ENCODE measurements around the gene NOXA1. TPM values are rescaled to one million over a fixed set of nuclear protein-coding genes. Genes with fewer than 3 reads are reported as not detected.
A peak's percentile ranks its signal among the peaks of the same experiment; 100 is the strongest.

Gene NOXA1
- polyA plus RNA-seq, 3 donors, result 1.3 to 9.4 (median 1.6) TPM

DNA sequence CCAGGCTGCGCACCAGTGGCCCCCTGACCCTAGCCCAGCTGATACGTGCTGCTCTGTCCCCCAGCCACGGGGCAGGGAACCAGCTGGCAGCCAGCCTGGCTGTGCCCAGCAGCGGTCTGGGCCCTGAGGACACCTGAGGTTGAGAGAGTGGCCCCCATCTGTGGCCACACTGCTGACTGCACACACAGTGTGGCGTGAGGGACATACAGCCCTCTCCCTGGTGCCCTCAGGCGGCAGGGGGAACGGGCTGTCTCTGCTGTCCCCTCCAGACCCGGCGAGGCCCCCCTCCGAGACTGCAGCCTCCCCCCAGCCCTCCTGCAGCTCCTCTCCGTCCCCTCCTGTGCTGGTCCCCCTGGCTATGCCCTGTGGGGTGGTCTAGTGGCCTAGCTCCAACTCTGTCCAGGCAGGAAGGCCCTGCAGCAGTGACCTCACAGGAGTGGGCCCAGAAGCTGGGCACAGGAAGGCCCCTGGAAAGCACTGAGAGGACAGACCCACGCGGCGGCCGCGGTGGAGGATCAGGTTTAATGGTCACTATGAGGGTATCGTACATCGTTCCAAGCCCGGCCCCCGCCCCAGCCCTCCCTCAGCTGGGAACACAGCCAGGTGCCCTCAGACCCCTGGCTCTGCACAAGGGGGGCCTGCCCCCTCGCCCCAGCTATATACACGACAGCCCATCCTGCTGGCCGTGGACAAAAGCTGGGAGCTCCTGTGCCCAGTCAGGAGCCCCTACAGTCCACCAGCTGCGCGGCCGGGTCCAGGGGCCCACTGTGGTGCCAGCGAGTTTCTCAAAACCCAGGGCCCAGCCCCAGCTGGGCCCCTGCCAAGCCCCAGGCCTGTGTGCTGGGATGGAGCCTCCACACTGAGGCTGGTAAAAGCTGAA is 24.8 kb downstream of the NOXA1 start:
- Histone ChIP-seq H3K4me2 (replicated peaks; ENCODE audit: extremely low read depth, low read length, poor library complexity, severe bottlenecking) (no peak overlapping the region), H3K79me2 (ENCODE audit: insufficient read depth, low read length) (no peaks in the 10 kb centered on the region), H3K9ac (ENCODE audit: insufficient read depth, low read length, poor library complexity, severe bottlenecking) (no peak overlapping the region), H4K20me1 (ENCODE audit: insufficient read depth, low read length) (no peaks in the 10 kb centered on the region), H2AFZ (ENCODE audit: insufficient read depth, low read depth, low read length, poor library complexity, severe bottlenecking) (no peak overlapping the region), H3K4me3 (replicated peaks in 1 of 3; ENCODE audit: low read depth in 2 of 3, low read length in 3 of 3) (no peak overlapping the region), H3K27ac (ENCODE audit: low read depth in 1 of 2, low read length in 2 of 2) (no peak overlapping the region), H3K36me3 (replicated peaks in 1 of 2; ENCODE audit: control insufficient read depth in 1 of 2, insufficient read depth in 2 of 2, low read length in 2 of 2) (peaks cover 9 to 10% of the 10 kb centered on the region in 2 donors), H3K9me3 (replicated peaks in 1 of 2; ENCODE audit: control insufficient read depth in 1 of 2, insufficient read depth in 1 of 2, low read length in 2 of 2) (no peaks in the 10 kb centered on the region), H3K27me3 (ENCODE audit: control insufficient read depth in 2 of 2, insufficient read depth in 2 of 2, low read length in 2 of 2) (peaks cover 0 to under 1% of the 10 kb centered on the region in 2 donors), H3K4me1 (ENCODE audit: control insufficient read depth in 1 of 2, insufficient read depth in 2 of 2, low read length in 2 of 2) (peaks cover 64 to 77% of the 10 kb centered on the region in 2 donors)
- Mint-ChIP-seq H3K4me1 (peaks cover 49% of the 10 kb centered on the region), H3K9me3 (peaks cover 0 to 6% (median 0%) of the 10 kb centered on the region in 7 donors), H3K27ac (peak overlapping the region in 2 of 7 donors; percentile 13 to 46), H3K4me3 (no peak overlapping the region), H3K27me3 (ENCODE audit: low read depth in 3 of 3) (peaks cover 2 to 8% (median 5%) of the 10 kb centered on the region in 3 donors), H3K36me3 (peaks cover 6 to 16% of the 10 kb centered on the region in 2 donors)
- 98% methylated on average over 27 of the region's 27 CpGs for WGBS (ENCODE audit: insufficient coverage)
- TF ChIP-seq, protein P1, sequence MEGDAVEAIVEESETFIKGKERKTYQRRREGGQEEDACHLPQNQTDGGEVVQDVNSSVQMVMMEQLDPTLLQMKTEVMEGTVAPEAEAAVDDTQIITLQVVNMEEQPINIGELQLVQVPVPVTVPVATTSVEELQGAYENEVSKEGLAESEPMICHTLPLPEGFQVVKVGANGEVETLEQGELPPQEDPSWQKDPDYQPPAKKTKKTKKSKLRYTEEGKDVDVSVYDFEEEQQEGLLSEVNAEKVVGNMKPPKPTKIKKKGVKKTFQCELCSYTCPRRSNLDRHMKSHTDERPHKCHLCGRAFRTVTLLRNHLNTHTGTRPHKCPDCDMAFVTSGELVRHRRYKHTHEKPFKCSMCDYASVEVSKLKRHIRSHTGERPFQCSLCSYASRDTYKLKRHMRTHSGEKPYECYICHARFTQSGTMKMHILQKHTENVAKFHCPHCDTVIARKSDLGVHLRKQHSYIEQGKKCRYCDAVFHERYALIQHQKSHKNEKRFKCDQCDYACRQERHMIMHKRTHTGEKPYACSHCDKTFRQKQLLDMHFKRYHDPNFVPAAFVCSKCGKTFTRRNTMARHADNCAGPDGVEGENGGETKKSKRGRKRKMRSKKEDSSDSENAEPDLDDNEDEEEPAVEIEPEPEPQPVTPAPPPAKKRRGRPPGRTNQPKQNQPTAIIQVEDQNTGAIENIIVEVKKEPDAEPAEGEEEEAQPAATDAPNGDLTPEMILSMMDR (IDR thresholded peaks at IDR 0.05), result no peak
- intact Hi-C loops (cut with micrococcal nuclease), result loop anchor here in 1 of 2 donors (10.0 kb wide), 1 partner anchor 153 kb away; no protein-coding TSS in a partner anchor
- DNase-seq, result no peak

DNA sequence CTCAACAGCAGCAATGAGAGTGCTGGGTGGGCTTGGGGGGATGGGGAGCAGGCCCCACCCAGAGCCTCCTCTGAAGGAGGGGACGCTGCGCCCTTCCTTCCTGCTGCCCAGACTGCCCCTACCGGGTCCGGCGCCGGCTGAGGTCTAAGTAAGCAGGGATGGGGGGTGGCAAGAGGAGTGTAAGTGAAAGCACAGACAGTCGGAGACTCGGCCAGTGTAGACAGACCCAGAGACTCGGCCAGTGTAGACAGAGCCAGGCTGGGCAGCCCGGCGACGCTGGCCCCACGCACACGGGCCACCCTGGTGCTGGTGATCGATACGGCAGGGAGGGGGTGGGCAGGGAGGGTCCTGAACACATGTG is 25.4 kb downstream of the NOXA1 start:
- Histone ChIP-seq H3K4me1 (ENCODE audit: control insufficient read depth in 1 of 2, insufficient read depth in 2 of 2, low read length in 2 of 2) (peaks cover 70 to 83% of the 10 kb centered on the region in 2 donors), H3K9ac (ENCODE audit: insufficient read depth, low read length, poor library complexity, severe bottlenecking) (no peak overlapping the region), H3K4me2 (replicated peaks; ENCODE audit: extremely low read depth, low read length, poor library complexity, severe bottlenecking) (no peak overlapping the region), H3K27ac (ENCODE audit: low read depth in 1 of 2, low read length in 2 of 2) (no peak overlapping the region), H3K4me3 (replicated peaks in 1 of 3; ENCODE audit: low read depth in 2 of 3, low read length in 3 of 3) (no peak overlapping the region), H3K27me3 (ENCODE audit: control insufficient read depth in 2 of 2, insufficient read depth in 2 of 2, low read length in 2 of 2) (no peaks in the 10 kb centered on the region), H3K9me3 (replicated peaks in 1 of 2; ENCODE audit: control insufficient read depth in 1 of 2, insufficient read depth in 1 of 2, low read length in 2 of 2) (no peaks in the 10 kb centered on the region), H4K20me1 (ENCODE audit: insufficient read depth, low read length) (no peaks in the 10 kb centered on the region), H3K36me3 (replicated peaks in 1 of 2; ENCODE audit: control insufficient read depth in 1 of 2, insufficient read depth in 2 of 2, low read length in 2 of 2) (peaks cover 9 to 10% of the 10 kb centered on the region in 2 donors), H2AFZ (ENCODE audit: insufficient read depth, low read depth, low read length, poor library complexity, severe bottlenecking) (no peak overlapping the region), H3K79me2 (ENCODE audit: insufficient read depth, low read length) (no peaks in the 10 kb centered on the region)
- Mint-ChIP-seq H3K27ac (no peak overlapping the region), H3K36me3 (peaks cover 6 to 16% of the 10 kb centered on the region in 2 donors), H3K27me3 (ENCODE audit: low read depth in 3 of 3) (peaks cover under 1 to 4% (median 2%) of the 10 kb centered on the region in 3 donors), H3K4me3 (no peak overlapping the region), H3K4me1 (peaks cover 51% of the 10 kb centered on the region), H3K9me3 (peaks cover 0 to 6% (median 0%) of the 10 kb centered on the region in 7 donors)
- WGBS (ENCODE audit: insufficient coverage), result 98% methylated on average over 14 of the region's 16 CpGs
- intact Hi-C loops (cut with micrococcal nuclease), result loop anchor here in 1 of 2 donors (10.0 kb wide), 1 partner anchor 154 kb away; no protein-coding TSS in a partner anchor
- no peak for DNase-seq
- TF ChIP-seq, protein P1 (IDR thresholded peaks at IDR 0.05), result no peak
